Superior temporal gyrus (tissue), 1 donor: ENCODE results near the gene CHRM1.
"Not testable (repeated sequence)": the region's sequence is repeated elsewhere in the genome, so short reads cannot be mapped to it uniquely, and the experiment has no call there.

ENCODE experiments used
- DNase-seq: peaks from one replicate; pipeline ENCODE4 v3.0.0-alpha.2; 2016; ENCODE audit errors: extremely low spot score

CHRM1 gene

GRCh38 chr11:62875698-62876478, 45.3 kb downstream of the CHRM1 start:
- no peak for DNase-seq

GRCh38 chr11:62874851-62875250, 46.3 kb downstream of the CHRM1 start:
- DNase-seq = no peak

GRCh38 chr11:62865635-62866034, 55.5 kb downstream of the CHRM1 start:
- DNase-seq = no peak

DNA sequence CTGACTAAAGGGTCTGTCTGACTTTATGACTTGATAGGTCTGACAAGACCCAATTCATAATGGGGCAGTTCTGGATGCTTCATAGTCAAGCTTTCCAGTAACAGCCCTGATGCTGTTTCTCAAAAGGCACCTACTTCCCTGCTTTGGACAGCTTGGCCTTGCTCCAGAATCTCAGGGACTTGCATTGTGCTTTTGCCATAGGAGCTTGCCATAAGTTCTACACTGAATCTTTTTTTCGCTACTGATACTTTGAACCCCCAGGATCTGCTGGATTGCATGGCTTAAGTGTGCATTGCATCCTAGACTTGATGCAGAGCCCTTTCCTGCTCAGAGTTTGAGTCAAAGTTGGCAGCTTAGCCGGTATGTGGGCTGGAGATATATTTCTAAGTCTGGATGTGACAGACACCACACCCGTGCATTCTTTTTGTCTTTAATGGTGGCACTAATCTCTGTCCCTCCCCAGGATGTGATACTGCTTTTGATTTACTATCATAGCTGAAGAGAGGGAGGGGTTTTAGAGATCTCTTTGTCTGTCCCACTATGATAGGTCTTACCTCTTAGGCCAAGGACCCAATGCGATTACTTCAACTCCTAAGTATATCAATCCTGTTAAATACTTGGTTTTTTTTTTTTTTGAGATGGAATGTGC, 57.4 kb downstream of the CHRM1 start:
- no peak for DNase-seq

GRCh38 chr11:62861564-62862192, 59.5 kb downstream of the CHRM1 start:
- DNase-seq = not testable (repeated sequence)

- DNase-seq = no peak
Observed at GRCh38 chr11:62860835-62861563, 60.2 kb downstream of the CHRM1 start.

DNA sequence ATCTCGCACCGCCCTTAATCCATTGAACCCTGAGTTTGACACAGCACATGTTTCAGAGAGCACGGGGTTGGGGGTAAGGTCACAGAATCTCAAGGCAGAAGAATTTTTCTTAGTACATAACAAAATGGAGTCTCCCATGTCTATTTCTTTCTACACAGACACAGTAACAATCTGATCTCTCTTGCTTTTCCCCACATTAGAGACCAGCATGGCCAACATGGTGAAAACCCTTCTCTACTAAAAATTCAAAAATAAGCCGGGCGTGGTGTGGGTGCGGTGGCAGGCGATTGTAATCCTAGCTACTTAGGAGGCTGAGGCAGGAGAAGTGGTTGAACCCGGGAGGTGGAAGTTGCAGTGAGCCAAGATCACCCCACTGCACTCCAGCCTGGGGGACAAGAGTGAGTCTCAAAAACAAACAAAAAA, 61.9 kb downstream of the CHRM1 start:
- not testable (repeated sequence) for DNase-seq
